Smooth muscle cell (in vitro differentiated cells): Measurements from ENCODE around the gene ZNF484. TPM values are rescaled to one million over a fixed set of nuclear protein-coding genes. Genes with fewer than 3 reads are reported as not detected.
"Not testable (repeated sequence)": the region's sequence is repeated elsewhere in the genome, so short reads cannot be mapped to it uniquely, and the experiment has no call there.

ENCODE experiments used
- DNase-seq: peaks from one replicate; lab custom pipeline; 2025; ENCODE audit not compliant: unreplicated experiment; lab: John Stamatoyannopoulos, UW
- H2AFZ ChIP-seq: fragments of 200-600 bp; sonication (generic); 2 replicates; pipeline ENCODE4 v1.6.0; 2016; ENCODE audit warnings: antibody characterized with exemption, low read depth, mild to moderate bottlenecking
- H3F3A ChIP-seq: fragments of 200-600 bp; sonication (generic); 2 replicates; pipeline ENCODE4 v1.6.0; 2017; ENCODE audit warnings: antibody characterized with exemption, low read depth
- H3K27ac ChIP-seq: fragments of 200-600 bp; sonication (generic); 2 replicates; pipeline ENCODE4 v1.5.1; 2016; ENCODE audit warnings: low read depth, mild to moderate bottlenecking
- H3K27me3 ChIP-seq: fragments of 200-600 bp; sonication (generic); 2 replicates; pipeline ENCODE4 v1.6.1; 2016; ENCODE audit warnings: low read depth, mild to moderate bottlenecking
- H3K36me3 ChIP-seq: fragments of 200-600 bp; sonication (generic); 2 replicates; pipeline ENCODE4 v1.5.1; 2016; ENCODE audit warnings: low read depth
- H3K4me1 ChIP-seq: fragments of 200-600 bp; sonication (generic); 2 replicates; pipeline ENCODE4 v1.5.1; 2016; ENCODE audit warnings: low read depth
- H3K4me2 ChIP-seq: fragments of 200-600 bp; sonication (generic); 2 replicates; pipeline ENCODE4 v1.6.0; 2016; ENCODE audit warnings: mild to moderate bottlenecking
- H3K4me3 ChIP-seq: fragments of 200-600 bp; sonication (generic); 2 replicates; pipeline ENCODE4 v1.5.1; 2016; ENCODE audit warnings: mild to moderate bottlenecking
- H3K79me2 ChIP-seq: fragments of 200-600 bp; sonication (generic); 2 replicates; pipeline ENCODE4 v1.6.0; 2016; ENCODE audit warnings: low read depth, mild to moderate bottlenecking
- H3K9ac ChIP-seq: fragments of 200-600 bp; sonication (generic); 2 replicates; pipeline ENCODE4 v1.6.0; 2016; ENCODE audit warnings: low read depth
- H3K9me3 ChIP-seq: fragments of 200-600 bp; sonication (generic); replicated peaks from 2 replicates; pipeline ENCODE4 v1.5.1; 2016; ENCODE audit warnings: low read depth
- H4K20me1 ChIP-seq: fragments of 200-600 bp; sonication (generic); 2 replicates; pipeline ENCODE4 v1.6.0; 2016; ENCODE audit warnings: low read depth
- WGBS: methylation state at CpG from one replicate; pipeline ENCODE4 v1.1.7; 2016; ENCODE audit warnings: low lambda C conversion rate; 5-methylcytosine and 5-hydroxymethylcytosine counted together
- polyA plus RNA-seq: library from polyadenylated mRNA; unstranded; fragments of >200 nt; fragmentation: Nextera tagmentation; extraction: Ambion mirVana; gene quantifications from 2 replicates; pipeline ENCODE4 v1.2.1, GENCODE V29; 2016
- small RNA-seq: library from RNA; depleted of rRNA; stranded (forward); fragments of <200 nt; gene quantifications from one replicate; pipeline ENCODE3, GENCODE V24; 2014
- total RNA-seq: library from RNA; depleted of rRNA; stranded (reverse); fragments of >200 nt; gene quantifications from 2 replicates; pipeline ENCODE4 v1.2.3, GENCODE V29; 2014
- TF ChIP-seq, protein P1 (sequence below): fragments of 200-600 bp; sonication (generic); IDR thresholded peaks from 2 replicates; pipeline ENCODE4 v1.5.1; 2017; ENCODE audit warnings: borderline replicate concordance, mild to moderate bottlenecking, antibody characterized with exemption; ENCODE audit not compliant: insufficient read depth, poor library complexity, severe bottlenecking

ZNF484 gene
- total and polyA plus RNA-seq, 2 experiments from 2014 or later = 2.3 to 12.9 TPM

DNA sequence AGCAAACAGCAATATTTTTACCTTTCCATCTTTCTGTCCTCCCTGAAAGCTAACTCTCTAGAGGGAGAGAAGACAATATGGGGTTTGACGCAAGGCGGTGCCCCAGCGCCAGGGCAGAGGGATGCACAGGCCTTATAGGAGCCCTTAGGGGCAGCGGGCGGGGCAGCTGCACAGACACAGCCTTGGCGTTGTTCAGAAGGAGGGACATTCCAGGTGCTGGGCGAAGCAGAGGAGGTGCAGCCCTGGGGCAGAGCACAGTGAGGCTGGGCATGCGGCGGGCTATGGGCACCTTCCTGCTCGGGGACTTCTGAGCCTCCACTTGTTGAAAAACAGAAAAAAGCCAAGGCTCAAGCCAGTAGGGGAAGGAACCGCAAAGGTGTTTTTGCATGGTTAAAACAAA lies 79.5 kb downstream of the ZNF484 start:
- Histone ChIP-seq H3F3A (no peaks in the 10 kb centered on the region), H3K9ac (no peak overlapping the region), H3K4me3 (no peak overlapping the region), H3K36me3 (no peaks in the 10 kb centered on the region), H3K4me1 (no peaks in the 10 kb centered on the region), H2AFZ (no peak overlapping the region), H3K4me2 (no peak overlapping the region), H3K27ac (no peak overlapping the region), H4K20me1 (no peaks in the 10 kb centered on the region), H3K9me3 (no peaks in the 10 kb centered on the region), H3K79me2 (no peaks in the 10 kb centered on the region), H3K27me3 (peaks cover 32% of the 10 kb centered on the region)
- no peak for DNase-seq
- WGBS = 97% methylated on average over 11 of the region's 11 CpGs
- TF ChIP-seq, protein P1, sequence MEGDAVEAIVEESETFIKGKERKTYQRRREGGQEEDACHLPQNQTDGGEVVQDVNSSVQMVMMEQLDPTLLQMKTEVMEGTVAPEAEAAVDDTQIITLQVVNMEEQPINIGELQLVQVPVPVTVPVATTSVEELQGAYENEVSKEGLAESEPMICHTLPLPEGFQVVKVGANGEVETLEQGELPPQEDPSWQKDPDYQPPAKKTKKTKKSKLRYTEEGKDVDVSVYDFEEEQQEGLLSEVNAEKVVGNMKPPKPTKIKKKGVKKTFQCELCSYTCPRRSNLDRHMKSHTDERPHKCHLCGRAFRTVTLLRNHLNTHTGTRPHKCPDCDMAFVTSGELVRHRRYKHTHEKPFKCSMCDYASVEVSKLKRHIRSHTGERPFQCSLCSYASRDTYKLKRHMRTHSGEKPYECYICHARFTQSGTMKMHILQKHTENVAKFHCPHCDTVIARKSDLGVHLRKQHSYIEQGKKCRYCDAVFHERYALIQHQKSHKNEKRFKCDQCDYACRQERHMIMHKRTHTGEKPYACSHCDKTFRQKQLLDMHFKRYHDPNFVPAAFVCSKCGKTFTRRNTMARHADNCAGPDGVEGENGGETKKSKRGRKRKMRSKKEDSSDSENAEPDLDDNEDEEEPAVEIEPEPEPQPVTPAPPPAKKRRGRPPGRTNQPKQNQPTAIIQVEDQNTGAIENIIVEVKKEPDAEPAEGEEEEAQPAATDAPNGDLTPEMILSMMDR = no peak

DNA sequence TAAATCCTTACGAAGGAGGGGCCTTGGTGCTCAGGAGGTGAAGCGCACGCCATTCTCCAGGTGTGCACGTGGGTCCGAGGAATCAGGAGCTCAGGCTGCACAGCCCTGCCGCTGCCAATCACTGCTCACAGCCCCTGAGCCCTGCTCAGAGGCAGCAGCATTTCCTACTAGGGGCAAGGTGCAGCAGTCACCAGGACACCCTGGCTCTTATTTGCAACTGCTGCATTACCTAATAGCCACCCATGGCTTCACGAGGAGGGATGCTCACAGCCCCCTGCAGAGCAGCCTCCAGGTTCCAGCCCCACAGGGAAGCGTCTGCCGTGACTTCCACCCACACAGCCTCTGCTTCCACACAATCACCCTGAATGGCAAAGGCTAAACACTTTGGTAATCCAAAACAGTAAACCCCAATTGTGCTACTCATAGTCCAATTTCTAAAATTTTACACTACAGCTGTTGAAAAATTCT lies 81.5 kb downstream of the ZNF484 start:
- H3K36me3 ChIP-seq, H3K27ac ChIP-seq, H3K4me2 ChIP-seq, H3K4me1 ChIP-seq, H2AFZ ChIP-seq, H4K20me1 ChIP-seq, H3K9ac ChIP-seq, DNase-seq, H3K9me3 ChIP-seq, H3F3A ChIP-seq, H3K4me3 ChIP-seq, H3K79me2 ChIP-seq: not testable (repeated sequence)
- peaks cover 29% of the 10 kb centered on the region for H3K27me3 ChIP-seq
- WGBS = 82% methylated on average over 9 of the region's 9 CpGs

DNA sequence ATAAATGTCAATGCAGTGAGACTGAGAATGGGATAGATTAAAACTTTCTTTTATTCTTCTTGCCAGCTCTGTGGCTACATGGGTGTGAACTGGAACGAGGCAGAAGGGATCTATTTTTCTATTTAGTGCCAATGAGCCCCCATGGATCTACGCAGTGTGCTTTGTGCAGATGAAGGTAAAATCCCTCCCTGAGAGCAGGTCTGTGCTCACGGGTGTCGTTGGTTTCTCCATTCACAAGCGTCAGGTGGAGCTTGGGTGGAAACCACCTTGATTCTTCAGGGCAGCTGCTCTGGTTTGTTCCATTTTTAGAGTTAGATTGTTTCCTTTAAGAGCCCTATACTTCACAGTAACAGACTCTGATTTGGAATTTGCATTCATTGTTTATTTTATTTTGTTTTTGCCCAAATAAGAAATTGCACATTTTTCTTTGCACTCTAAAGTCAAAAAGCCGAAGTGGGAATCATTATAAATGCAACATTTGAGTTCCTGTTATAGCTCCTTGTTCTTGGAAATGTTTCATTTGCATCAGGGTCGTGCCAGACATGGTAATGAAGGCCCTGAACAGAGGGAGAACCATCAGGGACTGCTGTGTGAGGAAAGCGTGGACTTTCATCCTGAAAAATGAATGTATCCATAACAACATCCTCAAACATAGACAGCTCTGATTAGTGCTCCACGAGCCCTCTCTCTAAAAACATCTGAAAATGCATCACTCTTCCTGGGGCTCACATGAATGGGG lies 82.1 kb downstream of the ZNF484 start:
- Histone ChIP-seq H3K4me1 (no peaks in the 10 kb centered on the region), H3K27ac (no peak overlapping the region), H3K27me3 (peaks cover 29% of the 10 kb centered on the region), H3F3A (no peaks in the 10 kb centered on the region), H3K9ac (no peak overlapping the region), H3K4me3 (no peak overlapping the region), H2AFZ (no peak overlapping the region), H3K36me3 (no peaks in the 10 kb centered on the region), H3K9me3 (no peaks in the 10 kb centered on the region), H3K79me2 (no peaks in the 10 kb centered on the region), H4K20me1 (no peaks in the 10 kb centered on the region), H3K4me2 (no peak overlapping the region)
- TF ChIP-seq, protein P1 = no peak
- no peak for DNase-seq
- 92% methylated on average over 9 of the region's 9 CpGs for WGBS

Small RNA genes within 50 kb of the gene (small RNA-seq; reads per million reads assigned to genes)
- gene RNU6-714P = not detected

Other genes with a start within 250 kb of the ZNF484 start
- gene IPPK, start 207.9 kb downstream of the ZNF484 start, total RNA-seq = 20.6 and 22.1 TPM in 2 replicates
- gene IPPK, start 207.9 kb downstream of the ZNF484 start, polyA plus RNA-seq = 9.4 and 13.1 TPM in 2 replicates
- gene BICD2, start 113.2 kb downstream of the ZNF484 start, total RNA-seq = 29.1 and 32.2 TPM in 2 replicates
- 27.5 and 28.1 TPM in 2 replicates for gene BICD2, start 113.2 kb downstream of the ZNF484 start, polyA plus RNA-seq
- gene FGD3, start 69.5 kb upstream of the ZNF484 start, total RNA-seq = 2.0 and 2.1 TPM in 2 replicates
- gene FGD3, start 69.5 kb upstream of the ZNF484 start, polyA plus RNA-seq = 1.1 and 3.1 TPM in 2 replicates
- not detected in 2 replicates for gene SUSD3, start 180.7 kb upstream of the ZNF484 start, total RNA-seq
- 0.34 TPM in 1 of 2 replicates, not detected in the other for gene SUSD3, start 180.7 kb upstream of the ZNF484 start, polyA plus RNA-seq
- gene CARD19, start 218.2 kb upstream of the ZNF484 start, total RNA-seq = 41.6 and 86.0 TPM in 2 replicates
- gene CARD19, start 218.2 kb upstream of the ZNF484 start, polyA plus RNA-seq = 88.1 TPM in 2 replicates